K562 (cell line): Measurements from ENCODE around the gene TYROBP. TPM values are rescaled to one million over a fixed set of nuclear protein-coding genes. Genes with fewer than 3 reads are reported as not detected.

ENCODE experiments used
- ATAC-seq: fragments of 200-7000 bp; cut with Tn5 transposase; 3 replicates; pipeline ENCODE4 v1.9.1; 2020; ENCODE audit warnings: moderate library complexity
- BruUV-seq: library from RNA; stranded (reverse); fragments of 400-500 nt; replicated peaks from 2 replicates; lab custom pipeline; 2021; lab: Mats Ljungman, UMichigan
- CTCF ChIA-PET: fragments of 300-600 bp; formaldehyde crosslinking; extraction: SDS; loops from one replicate; lab custom pipeline; 2021; ENCODE audit warnings: low intra/inter-chr PET ratio; lab: Yijun Ruan, JAX
- POLR2A ChIA-PET: fragments of 300-600, 350-650 bp; sonication (Branson Sonifier 250); formaldehyde crosslinking; extraction: SDS; loops from one replicate; lab custom pipeline; 2021; ENCODE audit warnings: antibody characterized with exemption, inconsistent platforms; lab: Yijun Ruan, JAX
- DNase-seq, 4 experiments: peaks; one replicate each; pipeline versions ENCODE4 v3.0.0 to v3.0.0-alpha.2; 2011 to 2018; ENCODE audit warnings: low spot score in 3 of 4, mixed read lengths in 3 of 4; ENCODE audit errors: extremely low read depth in 1 of 4
- FAIRE-seq: peaks from 2 replicates; lab custom pipeline; 2011; peaks lifted over from hg19 to GRCh38; lab: Jason Lieb, UNC
- H2AFZ ChIP-seq: 2 replicates; pipeline ENCODE4 v1.6.0; 2011; ENCODE audit warnings: low read depth, low read length, control low read depth, inconsistent platforms
- H3K27ac ChIP-seq: fragments of 200-600 bp; 3 replicates; pipeline ENCODE4 v1.8.0; 2011; ENCODE audit warnings: low read depth, mild to moderate bottlenecking, control low read depth, inconsistent platforms, low read length, moderate library complexity, mixed read lengths; ENCODE audit errors: extremely low read depth
- H3K27me3 ChIP-seq, 2 experiments: fragments of 300-600 bp in 1 of 2; 2 replicates in 1 of 2; 3 replicates in 1 of 2; pipeline versions ENCODE4 v1.6.0 to v1.8.0; 2011; ENCODE audit warnings: inconsistent platforms in 2 of 2, low read length in 2 of 2, mild to moderate bottlenecking in 1 of 2, mixed read lengths in 1 of 2, moderate library complexity in 1 of 2; ENCODE audit not compliant: control insufficient read depth in 2 of 2, insufficient read depth in 2 of 2
- H3K36me3 ChIP-seq: fragments of 300-600 bp; 3 replicates; pipeline ENCODE4 v1.8.0; 2011; ENCODE audit warnings: mild to moderate bottlenecking, low read length, inconsistent platforms; ENCODE audit not compliant: control insufficient read depth, insufficient read depth
- H3K4me1 ChIP-seq, 2 experiments: fragments of 200-600 bp in 1 of 2; replicated peaks in 1 of 2; 2 replicates in 1 of 2; 3 replicates in 1 of 2; pipeline versions ENCODE4 v1.5.1 to v1.8.0; 2011; ENCODE audit warnings: inconsistent platforms in 2 of 2, low read length in 2 of 2, mild to moderate bottlenecking in 1 of 2, mixed read lengths in 1 of 2, moderate library complexity in 1 of 2; ENCODE audit not compliant: control insufficient read depth in 2 of 2, insufficient read depth in 2 of 2
- H3K4me2 ChIP-seq: 2 replicates; pipeline ENCODE4 v1.6.1; 2011; ENCODE audit warnings: low read length, control low read depth, inconsistent platforms, mixed read lengths; ENCODE audit not compliant: insufficient read depth
- H3K4me3 ChIP-seq: fragments of 200-600 bp; sonication (generic), shearing (Covaris generic); 2 replicates; pipeline ENCODE4 v1.5.1; 2016; ENCODE audit warnings: control low read depth, inconsistent platforms
- H3K79me2 ChIP-seq: fragments of 200-600 bp; 3 replicates; pipeline ENCODE4 v1.8.0; 2011; ENCODE audit warnings: low read length, inconsistent platforms; ENCODE audit not compliant: control insufficient read depth, insufficient read depth
- H3K9ac ChIP-seq, 2 experiments: 2 replicates each; pipeline versions ENCODE4 v1.6.0 to v1.6.1; 2011; ENCODE audit warnings: low read depth in 2 of 2, low read length in 2 of 2, control low read depth in 1 of 2, inconsistent platforms in 1 of 2, mild to moderate bottlenecking in 1 of 2, mixed read lengths in 1 of 2; ENCODE audit not compliant: insufficient read depth in 1 of 2
- H3K9me1 ChIP-seq: one replicate; pipeline ENCODE4 v1.6.0; 2011; ENCODE audit warnings: inconsistent platforms, mild to moderate bottlenecking, low read length, moderate library complexity; ENCODE audit not compliant: control insufficient read depth, insufficient read depth
- H3K9me3 ChIP-seq: replicated peaks from 2 replicates; pipeline ENCODE4 v1.5.1; 2011; ENCODE audit warnings: low read depth, low read length, inconsistent platforms; ENCODE audit not compliant: control insufficient read depth, insufficient read depth
- H4K20me1 ChIP-seq: replicated peaks from 2 replicates; pipeline ENCODE4 v1.6.1; 2011; ENCODE audit warnings: low read length, inconsistent platforms, mixed read lengths; ENCODE audit not compliant: control insufficient read depth, insufficient read depth
- CBX3 ChIP-seq, 2 experiments: IDR thresholded peaks; 1 replicate in 1 of 2; 2 replicates in 1 of 2; pipeline ENCODE4 v1.6.1; 2012; ENCODE audit warnings: inconsistent platforms in 2 of 2, low read length in 2 of 2, borderline replicate concordance in 1 of 2, control low read depth in 1 of 2
- CREM ChIP-seq: IDR thresholded peaks from 2 replicates; pipeline ENCODE4 v1.6.1; 2014; ENCODE audit warnings: antibody characterized with exemption, low read depth
- DNMT1 ChIP-seq: fragments of 450-650 bp; IDR thresholded peaks from 2 replicates; pipeline ENCODE4 v1.6.1; 2016; ENCODE audit warnings: antibody characterized with exemption, mild to moderate bottlenecking
- FOSL1 ChIP-seq: fragments of 200-800 bp; sonication (Bioruptor generic); conservative IDR thresholded peaks from 2 replicates; pipeline ENCODE4 v1.6.1; 2016; ENCODE audit warnings: missing genetic modification characterization, missing compliant biosample characterization
- GATA2 ChIP-seq: sonication (generic); formaldehyde crosslinking; IDR thresholded peaks from 2 replicates; pipeline ENCODE4 v1.4.0; 2020; ENCODE audit warnings: mild to moderate bottlenecking, missing genetic modification reagents
- HEY1 ChIP-seq: fragments of 250-450 bp; sonication (Bioruptor Pico); IDR thresholded peaks from 2 replicates; pipeline ENCODE4 v1.5.0; 2020; ENCODE audit warnings: mild to moderate bottlenecking, moderate library complexity, borderline replicate concordance
- HNRNPUL1 ChIP-seq: fragments of 200-400 bp; formaldehyde crosslinking; IDR thresholded peaks from 2 replicates; pipeline ENCODE4 v1.6.1; 2017; ENCODE audit warnings: low read length
- IFI16 ChIP-seq: fragments of 250-450 bp; sonication (Bioruptor Pico); IDR thresholded peaks from 2 replicates; pipeline ENCODE4 v2.1.2; 2022; ENCODE audit warnings: mild to moderate bottlenecking, inconsistent platforms
- KDM1A ChIP-seq, 2 experiments: fragments of 450-650 bp; IDR thresholded peaks; 2 replicates each; pipeline ENCODE4 v1.6.1; 2016; ENCODE audit warnings: mild to moderate bottlenecking in 2 of 2
- LCOR ChIP-seq: sonication (generic); formaldehyde crosslinking; IDR thresholded peaks from 2 replicates; pipeline ENCODE4 v1.8.0; 2022; ENCODE audit warnings: mild to moderate bottlenecking, missing genetic modification reagents
- MAFF ChIP-seq: IDR thresholded peaks from 2 replicates; pipeline ENCODE4 v1.6.1; 2012; ENCODE audit warnings: low read length, improper control_type of control experiment
- NR2C2 ChIP-seq, 2 experiments: fragments of 200-800 bp in 1 of 2; sonication (Bioruptor generic) in 1 of 2; sonication (generic) in 1 of 2; formaldehyde crosslinking in 1 of 2; IDR thresholded peaks; 2 replicates each; pipeline versions ENCODE4 v1.6.1 to v1.8.0; 2016 to 2022; ENCODE audit warnings: mild to moderate bottlenecking in 1 of 2, missing compliant biosample characterization in 1 of 2, missing genetic modification characterization in 1 of 2, missing genetic modification reagents in 1 of 2
- RBM25 ChIP-seq: fragments of 200-400 bp; formaldehyde crosslinking; IDR thresholded peaks from 2 replicates; pipeline ENCODE4 v1.6.1; 2018; ENCODE audit warnings: low read length, low read depth, moderate library complexity; ENCODE audit not compliant: severe bottlenecking
- SMAD1 ChIP-seq: fragments of 150-350 bp; IDR thresholded peaks from 2 replicates; pipeline ENCODE4 v1.6.1; 2014; ENCODE audit warnings: low read length, low read depth; ENCODE audit not compliant: partially characterized antibody
- TRIM24 ChIP-seq, 2 experiments: fragments of 450-650 bp; IDR thresholded peaks; 2 replicates each; pipeline ENCODE4 v1.6.1; 2016
- ZFP36 ChIP-seq: fragments of 150-350 bp; IDR thresholded peaks from 2 replicates; pipeline ENCODE4 v1.6.1; 2018; ENCODE audit warnings: low read length, low read depth; ENCODE audit not compliant: partially characterized antibody
- ZNF165 ChIP-seq: fragments of 250-450 bp; sonication (Bioruptor Pico); IDR thresholded peaks from 2 replicates; pipeline ENCODE4 v1.4.0; 2020; ENCODE audit warnings: borderline replicate concordance
- ZNF561 ChIP-seq: fragments of 450-650 bp; formaldehyde crosslinking; conservative IDR thresholded peaks from 2 replicates; pipeline ENCODE4 v1.4.0; 2020; ENCODE audit warnings: mild to moderate bottlenecking, moderate library complexity
- WGBS: fragments of 100-300 bp; shearing (Covaris generic); methylation state at CpG from one replicate; pipeline ENCODE4 v1.1.6; 2016; ENCODE audit warnings: low coverage, mixed read lengths; ENCODE audit not compliant: insufficient coverage; ENCODE audit errors: missing lambda C conversion rate; 5-methylcytosine and 5-hydroxymethylcytosine counted together
- in situ Hi-C: fragments of 300-500 bp; cut with MboI; formaldehyde crosslinking; loops from 4 replicates; pipeline ENCODE4 v1.15.0; 2018; ENCODE audit warnings: inconsistent platforms, mixed read lengths
- intact Hi-C: fragments of 100-400 bp; cut with micrococcal nuclease; formaldehyde crosslinking; loops from 2 replicates; pipeline ENCODE4 v1.14.2; 2022
- polyA plus RNA-seq, 8 experiments: library from polyadenylated mRNA; depleted of rRNA in 4 of 8; stranded (reverse) in 5 of 8; unstranded in 3 of 8; fragments of >200 nt; fragmentation: Nextera tagmentation in 2 of 8; fragmentation: Illumina TruSeq in 1 of 8; extraction: Ambion mirVana in 2 of 8; extraction: Trizol in 1 of 8; gene quantifications; 2 replicates each; pipeline versions ENCODE4 v1.2.1 to v1.2.3, GENCODE V29; 2011 to 2014; ENCODE audit warnings: inconsistent platforms in 1 of 8, missing spikeins in 1 of 8
- total RNA-seq, 7 experiments: library from RNA; depleted of rRNA in 6 of 7; stranded (reverse); fragments of >200 nt in 6 of 7; fragmentation: Illumina TruSeq in 2 of 7; extraction: Trizol in 2 of 7; gene quantifications; 2 replicates each; pipeline versions ENCODE4 v1.2.1 to v1.2.3, GENCODE V29; 2011 to 2021; ENCODE audit warnings: low replicate concordance in 1 of 7
- TF ChIP-seq, protein P1 (sequence below): sonication (generic); formaldehyde crosslinking; IDR thresholded peaks from 2 replicates; pipeline ENCODE4 v1.4.0; 2020; ENCODE audit warnings: mild to moderate bottlenecking, missing genetic modification reagents
- TF ChIP-seq, protein P2 (sequence below): conservative IDR thresholded peaks from 2 replicates; pipeline ENCODE4 v1.6.1; 2011; ENCODE audit warnings: low read depth, mild to moderate bottlenecking, low read length; ENCODE audit not compliant: control insufficient read depth

TYROBP gene
- total and polyA plus RNA-seq, 9 of the 15 experiments (the other 6 are each of a cell fraction or from before 2014, with no cell fraction given): 0.72 to 8.2 (median 2.4) TPM

DNA sequence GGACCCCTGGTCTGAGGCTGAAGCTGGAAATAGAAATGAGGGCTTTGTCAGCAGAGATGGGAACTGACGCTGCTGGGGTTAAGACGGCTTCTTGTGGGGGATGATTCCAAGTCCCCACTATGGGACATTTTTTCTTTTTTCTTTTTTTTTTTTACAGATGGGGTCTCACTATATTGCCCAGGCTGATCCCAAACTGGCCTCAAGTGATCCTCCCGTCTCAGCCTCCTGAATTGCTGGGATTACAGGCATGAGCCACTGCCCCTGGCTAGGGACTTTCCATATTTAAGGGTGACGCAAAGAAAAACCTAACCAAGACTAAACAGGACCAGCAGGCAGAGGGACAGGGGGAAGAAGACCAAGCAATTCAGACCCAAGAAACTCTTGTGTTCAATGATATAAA, 38.1 kb upstream of the TYROBP start (continued):
- no peak for TF ChIP-seq LCOR (CRISPR knock-in tag)

DNA sequence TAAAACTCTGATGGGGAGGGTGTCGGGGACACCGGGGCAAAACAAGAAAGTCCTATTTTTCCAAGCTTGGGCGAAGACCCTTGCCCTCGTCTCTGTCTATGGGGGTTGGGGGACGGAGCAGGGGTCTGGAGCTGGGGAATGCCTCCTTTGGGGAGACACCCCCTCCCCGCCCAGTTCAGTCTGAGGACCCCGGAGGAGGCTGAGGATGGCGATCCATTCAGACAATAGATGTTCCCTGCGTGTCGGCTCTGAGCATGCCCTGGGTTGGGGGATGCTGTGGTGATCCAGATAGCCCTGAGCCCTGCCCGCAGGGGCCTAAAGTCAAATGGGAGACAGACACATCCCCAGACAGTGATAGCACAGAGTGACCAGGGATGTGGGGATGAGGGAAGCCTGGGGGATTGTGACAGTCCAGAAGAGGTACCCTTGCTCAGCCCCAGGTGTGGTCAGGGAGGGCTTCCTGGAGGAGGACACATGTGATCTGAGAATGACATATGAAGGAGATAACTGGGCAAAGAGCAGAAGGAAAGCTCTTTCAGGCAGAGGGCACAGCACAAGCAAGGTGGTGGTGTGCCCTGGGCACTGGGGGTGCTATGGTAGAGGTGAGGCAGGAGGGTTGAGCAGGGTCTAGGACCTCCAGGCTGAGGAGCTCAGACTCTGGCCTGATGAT, 37.2 kb upstream of the TYROBP start:
- intact Hi-C loops (no loop called here), in situ Hi-C loops (no loop called here)
- no TSS peak for BruUV-seq
- Histone ChIP-seq H3K4me3 (no peak overlapping the region), H3K4me2 (no peak overlapping the region), H3K36me3 (no peaks in the 10 kb centered on the region), H3K4me1 (peaks cover 0 to 14% of the 10 kb centered on the region in 2 experiments; a peak in 2 of 5 replicates), H2AFZ (no peak overlapping the region), H3K79me2 (no peaks in the 10 kb centered on the region), H3K9ac (no peak overlapping the region), H4K20me1 (peaks cover 13% of the 10 kb centered on the region), H3K9me1 (no peaks in the 10 kb centered on the region), H3K27me3 (peaks cover 30 to 68% of the 10 kb centered on the region in 2 experiments), H3K9me3 (no peaks in the 10 kb centered on the region), H3K27ac (no peak overlapping the region)
- FAIRE-seq: no peak
- no peak for DNase-seq
- ATAC-seq: no peak
- WGBS: 23% methylated on average over 10 of the region's 11 CpGs
- CTCF ChIA-PET: no interaction called here
- POLR2A ChIA-PET: no interaction called here
- TF ChIP-seq MAFF (no peak), NR2C2 (CRISPR knock-in tag; IDR thresholded peaks at IDR 0.05) (no peak), NR2C2 (tag; IDR thresholded peaks at IDR 0.05) (no peak), HEY1 (CRISPR knock-in tag) (no peak), RBM25 (peak; percentile 55), KDM1A (IDR thresholded peaks at IDR 0.05) (peak; percentile 23 to 48; a peak in 2 of 4 replicates), CREM (no peak), FOSL1 (tag) (no peak), ZNF561 (CRISPR knock-in tag) (no peak), ZNF165 (no peak), TRIM24 (IDR thresholded peaks at IDR 0.05) (no peak), SMAD1 (no peak), GATA2 (CRISPR knock-in tag) (no peak), IFI16 (no peak), HNRNPUL1 (no peak), CBX3 (IDR thresholded peaks at IDR 0.05; ENCODE audit: borderline replicate concordance in 1 of 2, low read length in 2 of 2) (no peak), ZFP36 (peak; percentile 98), DNMT1 (no peak)
- TF ChIP-seq, protein P1, sequence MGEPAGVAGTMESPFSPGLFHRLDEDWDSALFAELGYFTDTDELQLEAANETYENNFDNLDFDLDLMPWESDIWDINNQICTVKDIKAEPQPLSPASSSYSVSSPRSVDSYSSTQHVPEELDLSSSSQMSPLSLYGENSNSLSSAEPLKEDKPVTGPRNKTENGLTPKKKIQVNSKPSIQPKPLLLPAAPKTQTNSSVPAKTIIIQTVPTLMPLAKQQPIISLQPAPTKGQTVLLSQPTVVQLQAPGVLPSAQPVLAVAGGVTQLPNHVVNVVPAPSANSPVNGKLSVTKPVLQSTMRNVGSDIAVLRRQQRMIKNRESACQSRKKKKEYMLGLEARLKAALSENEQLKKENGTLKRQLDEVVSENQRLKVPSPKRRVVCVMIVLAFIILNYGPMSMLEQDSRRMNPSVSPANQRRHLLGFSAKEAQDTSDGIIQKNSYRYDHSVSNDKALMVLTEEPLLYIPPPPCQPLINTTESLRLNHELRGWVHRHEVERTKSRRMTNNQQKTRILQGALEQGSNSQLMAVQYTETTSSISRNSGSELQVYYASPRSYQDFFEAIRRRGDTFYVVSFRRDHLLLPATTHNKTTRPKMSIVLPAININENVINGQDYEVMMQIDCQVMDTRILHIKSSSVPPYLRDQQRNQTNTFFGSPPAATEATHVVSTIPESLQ (CRISPR knock-in tag): no peak
- TF ChIP-seq, protein P2, sequence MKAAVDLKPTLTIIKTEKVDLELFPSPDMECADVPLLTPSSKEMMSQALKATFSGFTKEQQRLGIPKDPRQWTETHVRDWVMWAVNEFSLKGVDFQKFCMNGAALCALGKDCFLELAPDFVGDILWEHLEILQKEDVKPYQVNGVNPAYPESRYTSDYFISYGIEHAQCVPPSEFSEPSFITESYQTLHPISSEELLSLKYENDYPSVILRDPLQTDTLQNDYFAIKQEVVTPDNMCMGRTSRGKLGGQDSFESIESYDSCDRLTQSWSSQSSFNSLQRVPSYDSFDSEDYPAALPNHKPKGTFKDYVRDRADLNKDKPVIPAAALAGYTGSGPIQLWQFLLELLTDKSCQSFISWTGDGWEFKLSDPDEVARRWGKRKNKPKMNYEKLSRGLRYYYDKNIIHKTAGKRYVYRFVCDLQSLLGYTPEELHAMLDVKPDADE: no peak
